ENCODE data around the gene GALNTL6.

- TF ChIP-seq POLR2A (conservative IDR thresholded peaks at IDR 0.05) (no peak), MYC (IDR thresholded peaks at IDR 0.05; ENCODE audit: low read depth, low read length) (no peak), MYC (CRISPR knock-in tag; IDR thresholded peaks at IDR 0.05; ENCODE audit: borderline replicate concordance, low read depth) (no peak), RBBP5 (IDR thresholded peaks at IDR 0.05; ENCODE audit: borderline replicate concordance, insufficient read depth, low read length, poor library complexity, severe bottlenecking) (no peak), POLR2AphosphoS5 (IDR thresholded peaks at IDR 0.05; ENCODE audit: control insufficient read depth, insufficient read depth, low read depth, low read length) (no peak), CTCF (IDR thresholded peaks at IDR 0.05 in 2 of 3, conservative IDR thresholded peaks at IDR 0.05 in 1 of 3; ENCODE audit: insufficient read depth in 2 of 3, low read depth in 1 of 3, low read length in 3 of 3) (no peak), ZNF274 (IDR thresholded peaks at IDR 0.05; ENCODE audit: borderline replicate concordance, low read depth, low read length) (no peak), TARDBP (IDR thresholded peaks at IDR 0.05) (no peak), GTF2F1 (IDR thresholded peaks at IDR 0.05; ENCODE audit: low read depth, low read length) (no peak), HNRNPLL (IDR thresholded peaks at IDR 0.05; ENCODE audit: low read depth, low read length, poor library complexity, severe bottlenecking) (no peak), EP300 (IDR thresholded peaks at IDR 0.05; ENCODE audit: low read length) (no peak), CHD4 (IDR thresholded peaks at IDR 0.05; ENCODE audit: insufficient read depth, insufficient replicate concordance, low read depth, low read length, poor library complexity, severe bottlenecking) (no peak), JUNB (CRISPR knock-in tag; conservative IDR thresholded peaks at IDR 0.05) (no peak), ETS1 (conservative IDR thresholded peaks at IDR 0.05; ENCODE audit: control insufficient read depth, low read depth, low read length) (no peak), CBX8 (IDR thresholded peaks at IDR 0.05; ENCODE audit: borderline replicate concordance, extremely low read depth, low read depth, low read length, poor library complexity, severe bottlenecking) (no peak)
Measured at GRCh38 chr4:172982151-172982590, 1169.0 kb downstream of the GALNTL6 start.

Data from K562 (cell line).